ENCODE measurements around the gene BST2.

The BST2 gene

GRCh38 chr19:17391371-17392151, 13.9 kb downstream of the BST2 start:
- H3K27ac ChIP-seq, result peak overlapping the region; percentile 1; the same call in 1 of the 2 replicates
- peak overlapping the region; percentile 100 for H3K4me2 ChIP-seq
- H3K27me3 ChIP-seq, result peaks cover 14% of the 10 kb centered on the region; the same call in 1 of the 2 replicates
- no peaks in the 10 kb centered on the region for H3K36me3 ChIP-seq
- H3K4me1 ChIP-seq, result peaks cover 46% of the 10 kb centered on the region
- no peak for TF ChIP-seq Cebpa-rat (IDR thresholded peaks at IDR 0.05)
- no peaks in the 10 kb centered on the region for H4K20me1 ChIP-seq
- H3K4me3 ChIP-seq, result peak overlapping the region; percentile 72
- H3K9ac ChIP-seq, result peak overlapping the region; percentile 26
- H3K9me3 ChIP-seq, result 0 out of 2 replicates have a peak, but pooled peaks cover 4% of the 10 kb centered on the region

GRCh38 chr19:17390665-17391370, 14.6 kb downstream of the BST2 start:
- Histone ChIP-seq H3K4me3 (peak overlapping the region; percentile 72), H3K9ac (peak overlapping the region; percentile 68), H4K20me1 (no peaks in the 10 kb centered on the region), H3K27ac (no peak overlapping the region), H3K9me3 (0 out of 2 replicates have a peak, but pooled peaks cover 4% of the 10 kb centered on the region), H3K4me1 (peaks cover 48% of the 10 kb centered on the region), H3K27me3 (peaks cover 14% of the 10 kb centered on the region; the same call in 1 of the 2 replicates), H3K4me2 (peak overlapping the region; percentile 100), H3K36me3 (no peaks in the 10 kb centered on the region)
- TF ChIP-seq Cebpa-rat (IDR thresholded peaks at IDR 0.05), result no peak

DNA sequence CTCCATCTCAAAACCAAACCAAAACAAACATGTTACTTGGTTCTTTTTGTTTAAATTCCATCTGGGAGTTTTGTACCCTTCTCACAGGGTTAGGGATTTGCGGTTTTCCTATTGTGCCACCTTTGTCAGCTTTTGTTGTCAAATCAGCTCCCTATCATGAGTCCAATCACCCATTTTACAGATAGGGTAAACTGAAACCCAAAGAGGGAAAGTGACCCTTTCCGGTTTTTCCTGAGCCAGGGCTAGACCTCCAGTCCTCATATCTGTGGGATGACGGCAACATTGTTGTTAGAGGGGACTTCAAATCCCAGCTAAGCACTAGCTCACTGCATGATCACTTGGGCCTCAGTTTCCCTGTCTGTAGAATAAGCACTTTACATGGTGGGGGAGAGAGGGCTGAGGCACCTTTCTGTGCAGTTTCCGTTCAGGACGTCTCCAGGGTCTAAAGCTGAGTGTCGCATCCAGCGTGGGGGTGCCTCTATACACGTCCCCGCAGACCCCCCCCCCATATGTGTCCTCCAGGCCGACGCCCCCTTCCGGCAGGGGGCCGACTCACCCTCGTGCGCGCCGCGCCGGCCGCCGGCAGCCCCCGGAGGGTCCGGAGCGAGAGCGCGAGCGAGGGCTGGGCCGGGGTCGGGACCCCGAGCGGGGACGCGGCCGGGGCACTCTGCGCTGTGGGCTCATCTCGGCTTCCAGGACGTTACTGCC, 15.3 kb downstream of the BST2 start:
- Histone ChIP-seq H3K4me3 (peak overlapping the region; percentile 72), H3K9me3 (0 out of 2 replicates have a peak, but pooled peaks cover 4% of the 10 kb centered on the region), H3K4me1 (peaks cover 45% of the 10 kb centered on the region), H3K36me3 (no peaks in the 10 kb centered on the region), H4K20me1 (no peaks in the 10 kb centered on the region), H3K27ac (no peak overlapping the region), H3K9ac (peak overlapping the region; percentile 68), H3K4me2 (peak overlapping the region; percentile 100), H3K27me3 (peaks cover 14% of the 10 kb centered on the region; the same call in 1 of the 2 replicates)
- TF ChIP-seq Cebpa-rat (IDR thresholded peaks at IDR 0.05), result no peak

- H3K27me3 ChIP-seq, result peaks cover 14% of the 10 kb centered on the region; the same call in 1 of the 2 replicates
- no peak overlapping the region for H3K9ac ChIP-seq
- H3K4me2 ChIP-seq, result no peak overlapping the region
- no peaks in the 10 kb centered on the region for H3K36me3 ChIP-seq
- H4K20me1 ChIP-seq, result no peaks in the 10 kb centered on the region
- H3K4me1 ChIP-seq, result peaks cover 36% of the 10 kb centered on the region
- no peak overlapping the region for H3K4me3 ChIP-seq
- H3K27ac ChIP-seq, result no peak overlapping the region
- H3K9me3 ChIP-seq, result 0 out of 2 replicates have a peak, but pooled peaks cover 4% of the 10 kb centered on the region
- TF ChIP-seq Cebpa-rat (IDR thresholded peaks at IDR 0.05), result no peak
Measured at GRCh38 chr19:17389288-17389687, 16.1 kb downstream of the BST2 start.

DNA sequence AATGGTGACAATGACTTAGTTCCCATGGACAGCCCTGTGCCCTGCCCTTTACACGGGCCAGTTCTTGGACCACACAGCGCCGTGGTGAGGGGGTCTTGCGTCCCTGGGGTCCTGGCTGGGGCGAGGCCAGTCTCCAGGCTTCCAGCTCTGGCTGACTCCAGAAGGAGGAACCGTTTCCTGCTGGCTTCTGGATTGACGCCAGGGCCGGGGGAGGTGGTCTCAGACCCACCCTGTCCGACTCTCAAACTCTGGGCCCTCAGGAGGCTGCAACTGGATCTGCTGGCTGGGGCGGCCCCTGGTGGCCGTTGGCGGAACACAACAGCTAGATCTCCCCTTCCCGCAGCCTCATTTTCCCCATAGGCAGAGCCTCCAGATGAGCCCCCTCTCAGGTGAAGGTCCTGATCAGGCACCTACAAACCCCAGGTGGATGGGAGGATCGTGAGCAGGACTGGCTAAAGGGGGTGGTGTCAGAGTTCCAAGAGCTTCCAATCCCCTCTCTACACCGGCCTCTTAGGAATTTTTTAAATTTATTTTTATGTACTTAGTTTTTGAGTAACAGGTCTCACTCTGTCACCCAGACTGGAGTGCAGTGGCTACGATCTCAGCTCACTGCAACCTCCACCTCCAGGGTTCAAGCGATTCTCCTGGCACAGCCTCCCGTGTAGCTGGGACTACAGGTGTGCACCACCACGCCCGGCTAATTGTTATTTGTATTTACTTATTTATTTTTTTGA, 19.4 kb downstream of the BST2 start:
- no peaks in the 10 kb centered on the region for H3K36me3 ChIP-seq
- H4K20me1 ChIP-seq, result no peaks in the 10 kb centered on the region
- peaks cover 41% of the 10 kb centered on the region for H3K4me1 ChIP-seq
- no peak overlapping the region for H3K27ac ChIP-seq
- no peak overlapping the region for H3K4me3 ChIP-seq
- H3K4me2 ChIP-seq, result 0 out of 2 replicates have a peak overlapping the region, but pooled peaks have one; percentile 19
- H3K9ac ChIP-seq, result no peak overlapping the region
- 0 out of 2 replicates have a peak, but pooled peaks cover 4% of the 10 kb centered on the region for H3K9me3 ChIP-seq
- no peak for TF ChIP-seq Cebpa-rat (IDR thresholded peaks at IDR 0.05)
- peaks cover 14% of the 10 kb centered on the region; the same call in 1 of the 2 replicates for H3K27me3 ChIP-seq

DNA sequence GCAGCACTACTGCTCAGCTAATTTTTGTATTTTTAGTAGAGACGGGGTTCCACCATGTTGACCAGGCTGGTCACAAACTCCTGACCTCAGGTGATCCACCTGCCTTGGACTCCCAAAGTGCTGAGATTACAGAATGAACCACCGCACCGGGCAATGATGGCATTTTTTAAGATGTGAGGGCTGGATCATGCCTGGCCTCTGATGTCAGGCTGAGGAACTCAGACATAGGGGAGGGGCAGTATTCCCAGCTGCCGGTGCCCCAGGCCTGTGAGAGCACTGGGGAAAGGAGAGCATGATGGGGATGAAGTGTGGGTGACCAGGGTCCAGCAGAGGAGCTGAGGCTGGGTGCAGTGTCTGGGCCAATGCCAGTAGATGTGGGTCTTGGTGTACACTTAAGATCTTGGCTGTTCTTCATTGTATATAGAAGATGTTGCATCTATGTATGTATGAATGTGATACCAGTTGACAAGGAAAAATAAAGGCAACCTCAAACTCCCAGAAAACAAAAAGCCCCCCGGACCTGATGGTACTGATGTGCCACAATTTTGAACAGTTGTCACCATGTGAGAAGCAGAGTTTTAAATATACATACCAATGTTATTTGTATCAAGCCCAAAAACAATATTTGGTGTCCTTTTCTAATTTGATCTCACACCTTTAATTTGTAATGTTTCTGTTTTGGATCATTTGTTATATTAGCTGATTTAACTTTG, 24.8 kb downstream of the BST2 start:
- Histone ChIP-seq H4K20me1 (no peaks in the 10 kb centered on the region), H3K36me3 (no peaks in the 10 kb centered on the region), H3K4me3 (no peak overlapping the region), H3K9ac (no peak overlapping the region), H3K27ac (no peak overlapping the region), H3K27me3 (no peaks in the 10 kb centered on the region), H3K9me3 (0 out of 2 replicates have a peak, but pooled peaks cover 4% of the 10 kb centered on the region), H3K4me1 (peaks cover 68% of the 10 kb centered on the region), H3K4me2 (no peak overlapping the region)
- TF ChIP-seq Cebpa-rat (IDR thresholded peaks at IDR 0.05), result no peak

GRCh38 chr19:17379221-17379631, 26.2 kb downstream of the BST2 start:
- Histone ChIP-seq H3K4me1 (peaks cover 77% of the 10 kb centered on the region), H3K4me3 (peak overlapping the region; percentile 11; the same call in 1 of the 2 replicates), H3K27me3 (no peaks in the 10 kb centered on the region), H3K9me3 (0 out of 2 replicates have a peak, but pooled peaks cover 4% of the 10 kb centered on the region), H3K9ac (no peak overlapping the region), H3K36me3 (no peaks in the 10 kb centered on the region), H4K20me1 (no peaks in the 10 kb centered on the region), H3K27ac (peak overlapping the region; percentile 68), H3K4me2 (peak overlapping the region; percentile 69)
- TF ChIP-seq Cebpa-rat (IDR thresholded peaks at IDR 0.05), result no peak

GRCh38 chr19:17378271-17378670, 27.2 kb downstream of the BST2 start:
- Histone ChIP-seq H3K4me3 (no peak overlapping the region), H3K4me1 (peaks cover 78% of the 10 kb centered on the region), H3K27me3 (no peaks in the 10 kb centered on the region), H3K4me2 (peak overlapping the region; percentile 69), H3K36me3 (no peaks in the 10 kb centered on the region), H3K9me3 (0 out of 2 replicates have a peak, but pooled peaks cover 4% of the 10 kb centered on the region), H4K20me1 (no peaks in the 10 kb centered on the region), H3K9ac (0 out of 2 replicates have a peak overlapping the region, but pooled peaks have one; percentile 34), H3K27ac (peak overlapping the region; percentile 68)
- no peak for TF ChIP-seq Cebpa-rat (IDR thresholded peaks at IDR 0.05)

Data from BLaER1 (cell line).